K562 (cell line): Measurements from ENCODE around the gene ZNF607. TPM values are rescaled to one million over a fixed set of nuclear protein-coding genes. Genes with fewer than 3 reads are reported as not detected.

Experiments
- ARID2 ChIP-seq: fragments of 450-650 bp; IDR thresholded peaks from 2 replicates; pipeline ENCODE4 v1.6.1; 2017; ENCODE audit warnings: antibody characterized with exemption, mild to moderate bottlenecking
- FOXJ3 ChIP-seq: sonication (generic); formaldehyde crosslinking; IDR thresholded peaks from 2 replicates; pipeline ENCODE4 v1.4.0; 2020; ENCODE audit warnings: mild to moderate bottlenecking, missing genetic modification reagents
- FUS ChIP-seq: fragments of 200-400 bp; formaldehyde crosslinking; optimal IDR thresholded peaks from 2 replicates; pipeline ENCODE3; 2017; ENCODE audit warnings: low read depth, low read length
- GABPB1 ChIP-seq: sonication (generic); formaldehyde crosslinking; IDR thresholded peaks from 2 replicates; pipeline ENCODE4 v1.8.0; 2022; ENCODE audit warnings: mild to moderate bottlenecking, missing genetic modification reagents
- HIVEP1 ChIP-seq: fragments of 250-450 bp; sonication (Bioruptor Pico); IDR thresholded peaks from 2 replicates; pipeline ENCODE4 v1.4.0; 2020; ENCODE audit warnings: mild to moderate bottlenecking
- MEIS2 ChIP-seq: fragments of 450-650 bp; IDR thresholded peaks from 2 replicates; pipeline ENCODE4 v1.6.1; 2014; ENCODE audit warnings: mild to moderate bottlenecking; ENCODE audit not compliant: partially characterized antibody
- NR2F6 ChIP-seq: fragments of 450-650 bp; formaldehyde crosslinking; IDR thresholded peaks from 2 replicates; pipeline ENCODE4 v1.4.0; 2020; ENCODE audit warnings: mild to moderate bottlenecking
- RUNX1 ChIP-seq: sonication (generic); IDR thresholded peaks from 2 replicates; pipeline ENCODE4 v1.6.1; 2016; ENCODE audit warnings: antibody characterized with exemption, low read depth
- TEAD4 ChIP-seq, 2 experiments: sonication (generic) in 1 of 2; formaldehyde crosslinking in 1 of 2; IDR thresholded peaks; 2 replicates each; pipeline versions ENCODE4 v1.6.1 to v1.8.0; 2012 to 2022; ENCODE audit warnings: borderline replicate concordance in 1 of 2, inconsistent platforms in 1 of 2, low read length in 1 of 2, mild to moderate bottlenecking in 1 of 2, missing genetic modification reagents in 1 of 2
- ZFX ChIP-seq: sonication (generic); formaldehyde crosslinking; IDR thresholded peaks from 2 replicates; pipeline ENCODE4 v1.8.0; 2022; ENCODE audit warnings: mild to moderate bottlenecking, missing genetic modification reagents, moderate library complexity
- ZNF134 ChIP-seq: fragments of 250-450 bp; sonication (Bioruptor Pico); conservative IDR thresholded peaks from 2 replicates; pipeline ENCODE4 v1.4.0; 2020
- ZNF707 ChIP-seq: fragments of 250-450 bp; sonication (Bioruptor Pico); conservative IDR thresholded peaks from 2 replicates; pipeline ENCODE4 v1.8.0; 2022; ENCODE audit warnings: inconsistent platforms, mild to moderate bottlenecking, moderate library complexity
- ZNF76 ChIP-seq: fragments of 250-450 bp; sonication (Bioruptor Pico); IDR thresholded peaks from 2 replicates; pipeline ENCODE4 v1.4.0; 2020; ENCODE audit warnings: mild to moderate bottlenecking, moderate library complexity, borderline replicate concordance
- ZNF764 ChIP-seq: fragments of 250-450 bp; sonication (Bioruptor Pico); IDR thresholded peaks from 2 replicates; pipeline ENCODE4 v1.4.0; 2020; ENCODE audit warnings: low read depth, mild to moderate bottlenecking, moderate library complexity
- polyA plus RNA-seq, 8 experiments: library from polyadenylated mRNA; depleted of rRNA in 4 of 8; stranded (reverse) in 5 of 8; unstranded in 3 of 8; fragments of >200 nt; fragmentation: Nextera tagmentation in 2 of 8; fragmentation: Illumina TruSeq in 1 of 8; extraction: Ambion mirVana in 2 of 8; extraction: Trizol in 1 of 8; gene quantifications; 2 replicates each; pipeline versions ENCODE4 v1.2.1 to v1.2.3, GENCODE V29; 2011 to 2014; ENCODE audit warnings: inconsistent platforms in 1 of 8, missing spikeins in 1 of 8
- total RNA-seq, 7 experiments: library from RNA; depleted of rRNA in 6 of 7; stranded (reverse); fragments of >200 nt in 6 of 7; fragmentation: Illumina TruSeq in 2 of 7; extraction: Trizol in 2 of 7; gene quantifications; 2 replicates each; pipeline versions ENCODE4 v1.2.1 to v1.2.3, GENCODE V29; 2011 to 2021; ENCODE audit warnings: low replicate concordance in 1 of 7
- TF ChIP-seq, protein P1 (sequence below), 2 experiments: fragments of 250-450 bp in 1 of 2; fragments of 450-650 bp in 1 of 2; sonication (Bioruptor Pico) in 1 of 2; IDR thresholded peaks; 2 replicates each; pipeline versions ENCODE4 v1.6.1 to v1.8.0; 2016 to 2021; ENCODE audit warnings: mild to moderate bottlenecking in 2 of 2, moderate library complexity in 2 of 2, missing compliant biosample characterization in 1 of 2, missing genetic modification characterization in 1 of 2
- TF ChIP-seq, protein P2 (sequence below), 2 experiments: IDR thresholded peaks in 1 of 2; conservative IDR thresholded peaks in 1 of 2; 2 replicates each; pipeline ENCODE4 v1.6.1; 2016; ENCODE audit warnings: low read depth in 2 of 2, mild to moderate bottlenecking in 1 of 2, missing compliant biosample characterization in 1 of 2, missing genetic modification characterization in 1 of 2, moderate library complexity in 1 of 2
- TF ChIP-seq, protein P3 (sequence below): IDR thresholded peaks from 2 replicates; pipeline ENCODE4 v1.6.1; 2011; ENCODE audit not compliant: insufficient read length; ENCODE audit errors: extremely low read depth
- TF ChIP-seq, protein P4 (sequence below): fragments of 250-450 bp; sonication (Bioruptor Pico); IDR thresholded peaks from 2 replicates; pipeline ENCODE4 v1.8.0; 2021; ENCODE audit warnings: borderline replicate concordance, mild to moderate bottlenecking, moderate library complexity; ENCODE audit not compliant: poor library complexity, severe bottlenecking
- TF ChIP-seq, protein P5 (sequence below): fragments of 450-650 bp; IDR thresholded peaks from 2 replicates; pipeline ENCODE4 v1.6.1; 2016; ENCODE audit warnings: low read depth, mild to moderate bottlenecking, moderate library complexity
- TF ChIP-seq, protein P6 (sequence below), 2 experiments: IDR thresholded peaks; 2 replicates each; pipeline ENCODE4 v1.6.1; 2011; ENCODE audit warnings: borderline replicate concordance in 1 of 2, control low read depth in 1 of 2, low read depth in 1 of 2, low read length in 1 of 2, mild to moderate bottlenecking in 1 of 2, mixed read lengths in 1 of 2, moderate library complexity in 1 of 2; ENCODE audit not compliant: insufficient read depth in 1 of 2, insufficient read length in 1 of 2, poor library complexity in 1 of 2, severe bottlenecking in 1 of 2; ENCODE audit errors: extremely low read depth in 1 of 2

The ZNF607 gene
- total and polyA plus RNA-seq, 9 of the 15 experiments (the other 6 are each of a cell fraction or from before 2014, with no cell fraction given) = 0.65 to 5.1 (median 3.6) TPM

DNA sequence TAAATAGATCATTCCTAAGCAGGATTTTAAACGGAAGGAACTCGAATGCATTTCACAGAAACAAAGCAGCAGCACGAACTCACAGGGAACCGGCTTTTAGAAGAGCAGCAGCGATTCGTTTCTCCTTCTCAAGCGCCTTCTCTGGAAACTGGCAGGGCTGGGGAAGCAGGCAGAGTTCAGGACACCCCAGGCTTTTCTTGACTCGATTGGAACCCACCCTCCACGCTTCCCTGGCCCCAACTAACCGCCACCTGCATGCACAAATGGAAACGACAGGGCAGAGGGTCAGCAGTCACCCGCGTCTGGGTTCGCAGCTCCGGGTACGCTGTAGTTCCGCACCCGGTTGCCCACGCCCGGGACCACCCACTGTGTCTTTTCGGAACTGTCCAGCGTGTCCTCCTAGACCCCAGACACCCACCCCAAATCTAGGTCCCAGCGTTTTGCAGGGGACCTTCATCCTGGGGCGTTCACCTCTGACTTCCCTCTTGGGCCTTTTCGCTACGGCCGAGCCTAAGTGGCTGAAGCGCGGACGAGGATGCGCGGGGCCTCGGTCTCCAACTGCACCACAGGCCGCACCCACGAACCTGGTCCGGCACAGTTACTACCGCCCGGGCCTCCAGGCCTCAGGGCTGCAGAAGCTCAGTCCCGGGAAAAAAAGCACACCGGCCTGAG lies 64.8 kb downstream of the ZNF607 start (continued):
- no peak for TF ChIP-seq FUS
- TF ChIP-seq ARID2 = no peak
- TF ChIP-seq RUNX1 = no peak
- TF ChIP-seq ZFX (CRISPR knock-in tag) = peak; percentile 88
- no peak for TF ChIP-seq TEAD4 (IDR thresholded peaks at IDR 0.05; ENCODE audit: low read length)
- TF ChIP-seq TEAD4 (CRISPR knock-in tag; IDR thresholded peaks at IDR 0.05; ENCODE audit: borderline replicate concordance) = no peak
- TF ChIP-seq GABPB1 (CRISPR knock-in tag) = no peak
- TF ChIP-seq, protein P1, sequence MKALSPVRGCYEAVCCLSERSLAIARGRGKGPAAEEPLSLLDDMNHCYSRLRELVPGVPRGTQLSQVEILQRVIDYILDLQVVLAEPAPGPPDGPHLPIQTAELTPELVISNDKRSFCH (CRISPR knock-in tag; IDR thresholded peaks at IDR 0.05) = no peak
- TF ChIP-seq, protein P1 (tag; IDR thresholded peaks at IDR 0.05) = no peak
- no peak for TF ChIP-seq ZNF764 (CRISPR knock-in tag)
- TF ChIP-seq, protein P2, sequence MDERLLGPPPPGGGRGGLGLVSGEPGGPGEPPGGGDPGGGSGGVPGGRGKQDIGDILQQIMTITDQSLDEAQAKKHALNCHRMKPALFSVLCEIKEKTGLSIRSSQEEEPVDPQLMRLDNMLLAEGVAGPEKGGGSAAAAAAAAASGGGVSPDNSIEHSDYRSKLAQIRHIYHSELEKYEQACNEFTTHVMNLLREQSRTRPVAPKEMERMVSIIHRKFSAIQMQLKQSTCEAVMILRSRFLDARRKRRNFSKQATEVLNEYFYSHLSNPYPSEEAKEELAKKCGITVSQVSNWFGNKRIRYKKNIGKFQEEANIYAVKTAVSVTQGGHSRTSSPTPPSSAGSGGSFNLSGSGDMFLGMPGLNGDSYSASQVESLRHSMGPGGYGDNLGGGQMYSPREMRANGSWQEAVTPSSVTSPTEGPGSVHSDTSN (CRISPR knock-in tag; IDR thresholded peaks at IDR 0.05; ENCODE audit: low read depth) = no peak
- TF ChIP-seq, protein P2 (tag; conservative IDR thresholded peaks at IDR 0.05; ENCODE audit: low read depth) = no peak
- TF ChIP-seq NR2F6 (CRISPR knock-in tag) = no peak
- TF ChIP-seq, protein P3, sequence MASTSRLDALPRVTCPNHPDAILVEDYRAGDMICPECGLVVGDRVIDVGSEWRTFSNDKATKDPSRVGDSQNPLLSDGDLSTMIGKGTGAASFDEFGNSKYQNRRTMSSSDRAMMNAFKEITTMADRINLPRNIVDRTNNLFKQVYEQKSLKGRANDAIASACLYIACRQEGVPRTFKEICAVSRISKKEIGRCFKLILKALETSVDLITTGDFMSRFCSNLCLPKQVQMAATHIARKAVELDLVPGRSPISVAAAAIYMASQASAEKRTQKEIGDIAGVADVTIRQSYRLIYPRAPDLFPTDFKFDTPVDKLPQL = no peak
- no peak for TF ChIP-seq HIVEP1 (CRISPR knock-in tag)
- TF ChIP-seq ZNF134 = no peak
- TF ChIP-seq, protein P4, sequence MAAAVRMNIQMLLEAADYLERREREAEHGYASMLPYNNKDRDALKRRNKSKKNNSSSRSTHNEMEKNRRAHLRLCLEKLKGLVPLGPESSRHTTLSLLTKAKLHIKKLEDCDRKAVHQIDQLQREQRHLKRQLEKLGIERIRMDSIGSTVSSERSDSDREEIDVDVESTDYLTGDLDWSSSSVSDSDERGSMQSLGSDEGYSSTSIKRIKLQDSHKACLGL (CRISPR knock-in tag) = no peak
- TF ChIP-seq, protein P5, sequence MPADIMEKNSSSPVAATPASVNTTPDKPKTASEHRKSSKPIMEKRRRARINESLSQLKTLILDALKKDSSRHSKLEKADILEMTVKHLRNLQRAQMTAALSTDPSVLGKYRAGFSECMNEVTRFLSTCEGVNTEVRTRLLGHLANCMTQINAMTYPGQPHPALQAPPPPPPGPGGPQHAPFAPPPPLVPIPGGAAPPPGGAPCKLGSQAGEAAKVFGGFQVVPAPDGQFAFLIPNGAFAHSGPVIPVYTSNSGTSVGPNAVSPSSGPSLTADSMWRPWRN = no peak
- no peak for TF ChIP-seq MEIS2
- TF ChIP-seq ZNF707 (CRISPR knock-in tag) = no peak
- no peak for TF ChIP-seq FOXJ3
- TF ChIP-seq ZNF76 (CRISPR knock-in tag) = no peak
- TF ChIP-seq, protein P6, sequence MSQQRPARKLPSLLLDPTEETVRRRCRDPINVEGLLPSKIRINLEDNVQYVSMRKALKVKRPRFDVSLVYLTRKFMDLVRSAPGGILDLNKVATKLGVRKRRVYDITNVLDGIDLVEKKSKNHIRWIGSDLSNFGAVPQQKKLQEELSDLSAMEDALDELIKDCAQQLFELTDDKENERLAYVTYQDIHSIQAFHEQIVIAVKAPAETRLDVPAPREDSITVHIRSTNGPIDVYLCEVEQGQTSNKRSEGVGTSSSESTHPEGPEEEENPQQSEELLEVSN (IDR thresholded peaks at IDR 0.05; ENCODE audit: borderline replicate concordance in 1 of 2, extremely low read depth in 1 of 2, insufficient read depth in 1 of 2, insufficient read length in 1 of 2, low read depth in 1 of 2, low read length in 1 of 2, poor library complexity in 1 of 2, severe bottlenecking in 1 of 2) = peak in 1 of 2 experiments; percentile 21
